IMR-90 (cell line): ENCODE data around the gene SNED1. TPM values are rescaled to one million over a fixed set of nuclear protein-coding genes. Genes with fewer than 3 reads are reported as not detected.

Experiments
- ATAC-seq: fragments of 200-7000 bp; cut with Tn5 transposase; 2 replicates; pipeline ENCODE4 v1.9.1; 2020; ENCODE audit warnings: low read depth, mild to moderate bottlenecking, moderate library complexity
- BruUV-seq: library from RNA; stranded (reverse); fragments of 400-500 nt; replicated peaks from 2 replicates; lab custom pipeline; 2021; lab: Mats Ljungman, UMichigan
- CTCF ChIA-PET: fragments of 300-600 bp; formaldehyde crosslinking; extraction: SDS; loops from one replicate; lab custom pipeline; 2021; ENCODE audit warnings: antibody characterized with exemption; lab: Yijun Ruan, JAX
- POLR2A ChIA-PET: fragments of 300-600 bp; sonication (Branson Sonifier 250); formaldehyde crosslinking; loops from one replicate; lab custom pipeline; 2022; ENCODE audit warnings: antibody characterized with exemption; ENCODE audit not compliant: unreplicated experiment; lab: Charles Lee
- DNase-seq: peaks from one replicate; pipeline ENCODE4 v3.0.0; 2013
- H2AFZ ChIP-seq: replicated peaks from 2 replicates; pipeline ENCODE3; 2013; ENCODE audit warnings: low read length, mild to moderate bottlenecking; ENCODE audit not compliant: poor library complexity
- H2AK5ac ChIP-seq: 2 replicates; pipeline ENCODE4 v1.6.1; 2013; ENCODE audit warnings: low read depth, low read length, inconsistent platforms
- H2AK9ac ChIP-seq: replicated peaks from 2 replicates; pipeline ENCODE3; 2013; ENCODE audit warnings: mild to moderate bottlenecking, low read depth, low read length, moderate library complexity; ENCODE audit not compliant: poor library complexity
- H2BK120ac ChIP-seq: 2 replicates; pipeline ENCODE4 v1.6.1; 2013; ENCODE audit warnings: low read depth, low read length, inconsistent platforms
- H2BK15ac ChIP-seq: 3 replicates; pipeline ENCODE4 v1.6.1; 2013; ENCODE audit warnings: low read depth, low read length, inconsistent platforms
- H2BK20ac ChIP-seq: 2 replicates; pipeline ENCODE4 v1.6.1; 2013; ENCODE audit warnings: low read depth, mild to moderate bottlenecking, inconsistent platforms, low read length, moderate library complexity
- H2BK5ac ChIP-seq: 2 replicates; pipeline ENCODE4 v1.6.1; 2013; ENCODE audit warnings: mild to moderate bottlenecking, low read depth, low read length, inconsistent platforms; ENCODE audit not compliant: poor library complexity, severe bottlenecking
- H3K14ac ChIP-seq: replicated peaks from 2 replicates; pipeline ENCODE4 v1.6.1; 2013; ENCODE audit warnings: low read depth, low read length, inconsistent platforms
- H3K18ac ChIP-seq: 2 replicates; pipeline ENCODE4 v1.6.1; 2013; ENCODE audit warnings: low read depth, low read length, control low read depth
- H3K23ac ChIP-seq: 2 replicates; pipeline ENCODE4 v1.6.1; 2013; ENCODE audit warnings: low read depth, low read length, inconsistent platforms
- H3K27ac ChIP-seq: 2 replicates; pipeline ENCODE4 v1.5.1; 2013; ENCODE audit warnings: mild to moderate bottlenecking, control low read depth, low read length; ENCODE audit not compliant: insufficient read depth
- H3K27me3 ChIP-seq: 2 replicates; pipeline ENCODE4 v1.6.1; 2013; ENCODE audit warnings: low read length; ENCODE audit not compliant: control insufficient read depth, insufficient read depth
- H3K36me3 ChIP-seq: 2 replicates; pipeline ENCODE4 v1.6.1; 2013; ENCODE audit warnings: low read length, mixed read lengths; ENCODE audit not compliant: control insufficient read depth, insufficient read depth
- H3K4ac ChIP-seq: 2 replicates; pipeline ENCODE4 v1.6.1; 2013; ENCODE audit warnings: low read depth, low read length, inconsistent platforms
- H3K4me1 ChIP-seq: 2 replicates; pipeline ENCODE4 v1.6.1; 2013; ENCODE audit warnings: low read length, mixed read lengths; ENCODE audit not compliant: control insufficient read depth, insufficient read depth
- H3K4me2 ChIP-seq: 2 replicates; pipeline ENCODE4 v1.6.1; 2013; ENCODE audit warnings: low read depth, mild to moderate bottlenecking, control low read depth, low read length, moderate library complexity
- H3K4me3 ChIP-seq: 2 replicates; pipeline ENCODE4 v1.5.1; 2013; ENCODE audit warnings: low read depth, mild to moderate bottlenecking, control low read depth, low read length, moderate library complexity; ENCODE audit not compliant: insufficient read depth
- H3K56ac ChIP-seq: 2 replicates; pipeline ENCODE4 v1.6.1; 2013; ENCODE audit warnings: low read length, inconsistent platforms; ENCODE audit not compliant: insufficient read depth; ENCODE audit errors: extremely low read depth
- H3K79me1 ChIP-seq, 2 experiments: 2 replicates each; pipeline ENCODE4 v1.6.1; 2013; ENCODE audit warnings: low read length in 2 of 2, inconsistent platforms in 1 of 2, low read depth in 1 of 2
- H3K9ac ChIP-seq: 2 replicates; pipeline ENCODE4 v1.6.1; 2013; ENCODE audit warnings: low read depth, low read length, control low read depth
- H3K9me1 ChIP-seq: 2 replicates; pipeline ENCODE4 v1.6.1; 2013; ENCODE audit warnings: low read length, inconsistent platforms; ENCODE audit not compliant: insufficient read depth
- H3K9me3 ChIP-seq: 2 replicates; pipeline ENCODE4 v1.6.1; 2013; ENCODE audit warnings: low read length; ENCODE audit not compliant: control insufficient read depth, insufficient read depth
- H4K20me1 ChIP-seq: 2 replicates; pipeline ENCODE4 v1.6.1; 2013; ENCODE audit warnings: low read length, inconsistent platforms; ENCODE audit not compliant: insufficient read depth
- H4K5ac ChIP-seq: 2 replicates; pipeline ENCODE4 v1.6.1; 2013; ENCODE audit warnings: mild to moderate bottlenecking, low read depth, low read length, control low read depth
- H4K8ac ChIP-seq, 2 experiments: 2 replicates each; pipeline ENCODE4 v1.6.1; 2013; ENCODE audit warnings: low read depth in 2 of 2, low read length in 2 of 2, control low read depth in 1 of 2, inconsistent platforms in 1 of 2
- H4K91ac ChIP-seq: 2 replicates; pipeline ENCODE4 v1.6.1; 2013; ENCODE audit warnings: low read depth, low read length, inconsistent platforms; ENCODE audit not compliant: insufficient read depth
- BHLHE40 ChIP-seq: fragments of 150-350 bp; IDR thresholded peaks from 2 replicates; pipeline ENCODE4 v1.6.1; 2016; ENCODE audit warnings: mild to moderate bottlenecking, low read depth, low read length
- MXI1 ChIP-seq: IDR thresholded peaks from 2 replicates; pipeline ENCODE4 v1.6.1; 2012; ENCODE audit warnings: low read depth, mild to moderate bottlenecking, low read length, moderate library complexity, borderline replicate concordance
- RCOR1 ChIP-seq: IDR thresholded peaks from 2 replicates; pipeline ENCODE4 v1.6.1; 2012; ENCODE audit warnings: mild to moderate bottlenecking, low read length, improper control_type of control experiment; ENCODE audit not compliant: insufficient replicate concordance
- RFX5 ChIP-seq: IDR thresholded peaks from 2 replicates; pipeline ENCODE4 v1.8.0; 2012; ENCODE audit warnings: low read depth, mild to moderate bottlenecking, low read length, moderate library complexity
- WGBS, 2 experiments: methylation state at CpG; one replicate each; pipeline versions ENCODE4 v1.1.5 to v1.1.7; 2013; ENCODE audit warnings: missing lambda C conversion rate in 2 of 2; ENCODE audit not compliant: insufficient read length in 1 of 2; ENCODE audit errors: extremely low coverage in 2 of 2; 5-methylcytosine and 5-hydroxymethylcytosine counted together
- dilution Hi-C: fragments of 300-500 bp; cut with HindIII; formaldehyde crosslinking; loops from one replicate; pipeline ENCODE4 v1.14.3; 2018; ENCODE audit warnings: low sequenced_read_pairs; ENCODE audit not compliant: unreplicated experiment
- in situ Hi-C: fragments of 300-500 bp; cut with MboI; formaldehyde crosslinking; loops from 3 replicates; pipeline ENCODE4 v1.14.3; 2019; ENCODE audit warnings: low sequenced_read_pairs, inconsistent platforms, mixed read lengths
- intact Hi-C: fragments of 100-400 bp; cut with micrococcal nuclease; formaldehyde crosslinking; loops from 2 replicates; pipeline ENCODE4 v1.10.0; 2022
- polyA plus RNA-seq, 3 experiments: library from polyadenylated mRNA; depleted of rRNA; stranded (reverse); fragments of >200 nt; gene quantifications; 2 replicates each; pipeline ENCODE4 v1.2.3, GENCODE V29; 2012; ENCODE audit warnings: low replicate concordance in 1 of 3
- total RNA-seq: library from RNA; depleted of rRNA; stranded (reverse); fragments of >200 nt; gene quantifications from 2 replicates; pipeline ENCODE4 v1.2.3, GENCODE V29; 2012
- TF ChIP-seq, protein P1 (sequence below): fragments of 150-350 bp; IDR thresholded peaks from 2 replicates; pipeline ENCODE4 v1.6.1; 2017; ENCODE audit warnings: mild to moderate bottlenecking, antibody characterized with exemption, low read length, low read depth

The SNED1 gene
- total and polyA plus RNA-seq, 2 of the 4 experiments (the other 2 are of a cell fraction): 1.1 to 3.4 TPM

DNA sequence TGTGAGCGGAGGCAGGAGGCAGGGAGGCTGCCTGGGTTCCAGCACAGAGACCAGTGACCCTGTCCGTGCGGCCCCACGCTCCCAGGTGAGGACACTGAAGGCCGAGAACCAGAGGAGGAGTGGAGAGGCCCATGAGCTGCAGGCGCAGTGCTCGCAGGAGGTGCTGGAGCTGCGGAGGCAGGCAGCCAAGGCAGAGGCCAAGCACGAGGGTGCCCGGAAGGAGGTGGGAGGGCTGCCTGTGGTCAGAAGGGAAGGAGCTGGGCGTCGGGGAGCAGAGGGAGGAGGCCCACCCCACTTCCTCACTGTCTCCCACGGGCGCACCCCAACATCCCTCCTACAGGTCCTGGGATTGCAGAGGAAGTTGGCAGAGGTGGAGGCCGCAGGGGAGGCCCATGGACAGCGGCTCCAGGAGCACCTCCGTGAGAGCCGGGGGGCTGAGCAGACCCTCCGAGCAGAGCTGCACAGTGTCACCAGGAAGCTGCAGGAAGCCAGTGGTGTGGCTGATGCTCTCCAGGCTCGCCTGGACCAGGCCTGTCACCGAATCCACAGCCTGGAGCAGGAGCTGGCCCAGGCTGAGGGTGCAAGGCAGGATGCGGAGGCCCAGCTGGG, 33.0 kb upstream of the SNED1 start:
- Histone ChIP-seq H3K14ac (no peak overlapping the region), H3K4ac (no peak overlapping the region), H3K9ac (no peak overlapping the region), H2BK20ac (no peak overlapping the region), H2AK5ac (no peak overlapping the region), H2BK15ac (no peak overlapping the region), H4K8ac (no peak overlapping the region), H3K4me2 (no peak overlapping the region), H4K20me1 (no peaks in the 10 kb centered on the region), H3K4me1 (peaks cover 19% of the 10 kb centered on the region; the same call in 1 of the 2 replicates), H3K27me3 (peaks cover 2% of the 10 kb centered on the region; the same call in 1 of the 2 replicates), H3K56ac (no peak overlapping the region), H3K79me1 (no peaks in the 10 kb centered on the region), H4K5ac (no peak overlapping the region), H2AFZ (no peak overlapping the region), H3K9me1 (peaks cover 10% of the 10 kb centered on the region), H3K9me3 (peaks cover 3% of the 10 kb centered on the region; the same call in 1 of the 2 replicates), H3K27ac (no peak overlapping the region), H3K18ac (no peak overlapping the region), H2BK5ac (no peak overlapping the region), H3K23ac (no peak overlapping the region), H2AK9ac (no peak overlapping the region), H4K91ac (no peak overlapping the region), H3K4me3 (no peak overlapping the region), H2BK120ac (no peak overlapping the region), H3K36me3 (no peaks in the 10 kb centered on the region)
- TF ChIP-seq BHLHE40 (no peak), MXI1 (no peak), RFX5 (no peak), RCOR1 (no peak)
- TF ChIP-seq, protein P1, sequence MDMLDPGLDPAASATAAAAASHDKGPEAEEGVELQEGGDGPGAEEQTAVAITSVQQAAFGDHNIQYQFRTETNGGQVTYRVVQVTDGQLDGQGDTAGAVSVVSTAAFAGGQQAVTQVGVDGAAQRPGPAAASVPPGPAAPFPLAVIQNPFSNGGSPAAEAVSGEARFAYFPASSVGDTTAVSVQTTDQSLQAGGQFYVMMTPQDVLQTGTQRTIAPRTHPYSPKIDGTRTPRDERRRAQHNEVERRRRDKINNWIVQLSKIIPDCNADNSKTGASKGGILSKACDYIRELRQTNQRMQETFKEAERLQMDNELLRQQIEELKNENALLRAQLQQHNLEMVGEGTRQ: no peak
- in situ Hi-C loops: no loop called here
- ATAC-seq (no peak), DNase-seq (no peak)
- 55% methylated on average over 9 of the region's 22 CpGs; no CpG with 5 or more reads in 1 of the 2 experiments for WGBS, 2 experiments
- intact Hi-C loops: no loop called here
- BruUV-seq: no TSS peak
- dilution Hi-C loops: no loop called here
- POLR2A ChIA-PET: no interaction called here
- CTCF ChIA-PET: no interaction called here
